Measurements from ENCODE around the gene ATP11A.

Gene ATP11A

GRCh38 chr13:112892426-112893206 lies 202.8 kb downstream of the ATP11A start:
- DNase-seq (ENCODE audit: low read depth in 2 of 2), result no peak

GRCh38 chr13:112893207-112893569 lies 203.3 kb downstream of the ATP11A start:
- DNase-seq (ENCODE audit: low read depth in 2 of 2), result no peak

DNA sequence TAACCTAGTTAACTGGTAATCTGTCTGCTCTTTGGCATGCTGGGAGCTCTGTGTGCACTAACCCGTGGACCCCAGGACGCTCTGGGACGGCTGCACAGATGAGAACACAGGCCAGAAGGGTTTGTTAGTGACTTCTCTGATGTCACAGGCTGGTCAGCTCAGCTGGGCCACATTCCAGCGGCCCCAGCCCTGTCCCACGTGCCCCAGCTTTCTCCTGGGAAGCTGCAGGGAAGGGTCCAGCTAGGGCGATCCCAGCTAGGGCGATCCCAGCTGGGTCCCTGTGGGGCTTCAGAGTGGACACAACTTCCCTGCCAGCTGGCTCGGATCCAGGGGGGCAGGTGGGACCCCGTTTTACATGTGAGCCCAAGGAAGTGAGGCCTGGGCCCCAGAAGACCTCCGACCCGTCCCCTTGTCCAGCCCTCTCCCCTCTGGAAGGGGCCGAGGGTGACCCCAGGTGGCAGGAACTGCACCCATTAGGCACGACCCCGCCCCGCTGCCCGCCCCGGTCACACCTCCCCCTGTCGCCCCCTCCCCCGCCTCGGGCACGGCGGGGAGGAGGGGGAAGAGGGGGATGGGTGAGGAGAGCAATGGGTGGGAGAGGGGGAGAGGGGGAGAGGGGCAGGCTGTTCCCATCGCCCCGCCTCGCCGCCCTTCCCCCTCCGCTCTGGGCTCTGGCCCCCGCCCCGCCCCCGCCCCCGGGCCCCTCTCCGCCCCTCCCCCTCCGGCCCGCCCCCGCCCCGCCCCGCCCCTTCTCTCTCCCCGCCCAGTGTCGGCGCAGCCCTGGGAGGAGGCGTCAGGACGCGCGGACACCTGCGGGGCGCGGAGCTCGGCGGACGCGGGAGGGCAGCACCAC lies 204.0 kb downstream of the ATP11A start:
- no peak for DNase-seq (ENCODE audit: low read depth in 2 of 2)

DNA sequence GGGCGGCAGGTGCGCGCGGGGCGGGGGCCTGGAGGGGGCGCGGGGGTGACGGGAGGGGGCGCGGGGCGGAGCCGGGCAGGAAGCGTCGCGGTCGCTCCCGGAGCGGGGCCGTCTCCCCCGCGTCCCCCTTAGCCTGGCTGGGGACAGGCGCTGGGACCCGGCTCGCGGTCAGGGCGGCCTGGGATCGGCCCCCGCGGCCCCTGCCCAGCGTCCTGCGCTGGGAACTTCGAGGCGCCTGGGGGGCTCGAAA lies 204.5 kb downstream of the ATP11A start:
- DNase-seq (ENCODE audit: low read depth in 2 of 2), result no peak

GRCh38 chr13:112894673-112895481 lies 205.0 kb downstream of the ATP11A start:
- DNase-seq (ENCODE audit: low read depth in 2 of 2), result no peak

GRCh38 chr13:112895521-112896465 lies 206.0 kb downstream of the ATP11A start:
- DNase-seq (ENCODE audit: low read depth in 2 of 2), result no peak

GRCh38 chr13:112896736-112897602 lies 207.1 kb downstream of the ATP11A start:
- no peak for DNase-seq (ENCODE audit: low read depth in 2 of 2)

- no peak for DNase-seq (ENCODE audit: low read depth in 2 of 2)
These were observed 207.7 kb downstream of the ATP11A start for GRCh38 chr13:112897603-112897955.

DNA sequence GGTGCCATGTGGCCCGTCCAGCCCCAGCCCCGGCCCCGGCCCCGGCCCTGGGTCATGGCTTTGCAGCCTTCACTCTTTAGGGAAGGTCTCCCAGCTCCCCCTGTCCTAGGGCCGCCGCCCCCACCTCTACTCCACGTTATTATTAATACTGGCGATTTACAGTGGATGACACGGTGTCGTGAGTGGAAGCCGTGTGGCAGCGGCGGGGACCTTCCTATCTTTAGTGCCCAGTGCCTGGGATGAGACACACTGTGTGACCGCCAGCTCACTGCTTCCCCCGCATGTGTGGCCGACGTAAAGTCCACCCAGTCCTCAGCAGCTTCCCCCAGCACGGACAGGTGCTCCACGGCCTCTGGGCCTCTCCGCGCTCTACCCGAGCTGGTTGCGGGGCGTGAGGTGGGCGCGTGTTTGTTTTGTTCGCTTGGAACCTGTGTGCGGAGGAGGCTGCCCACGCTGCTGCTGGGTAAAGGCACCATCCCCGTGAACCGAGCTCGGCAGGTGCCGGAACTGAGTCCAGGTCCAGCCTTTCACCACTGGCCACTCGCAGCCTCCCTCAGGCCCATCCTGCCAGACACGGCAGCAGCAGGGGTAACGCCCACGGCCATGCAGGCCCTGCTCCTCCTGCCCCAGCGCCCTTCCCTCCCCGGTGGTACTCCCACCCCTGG lies 208.2 kb downstream of the ATP11A start:
- DNase-seq (ENCODE audit: low read depth in 2 of 2), result no peak

DNA sequence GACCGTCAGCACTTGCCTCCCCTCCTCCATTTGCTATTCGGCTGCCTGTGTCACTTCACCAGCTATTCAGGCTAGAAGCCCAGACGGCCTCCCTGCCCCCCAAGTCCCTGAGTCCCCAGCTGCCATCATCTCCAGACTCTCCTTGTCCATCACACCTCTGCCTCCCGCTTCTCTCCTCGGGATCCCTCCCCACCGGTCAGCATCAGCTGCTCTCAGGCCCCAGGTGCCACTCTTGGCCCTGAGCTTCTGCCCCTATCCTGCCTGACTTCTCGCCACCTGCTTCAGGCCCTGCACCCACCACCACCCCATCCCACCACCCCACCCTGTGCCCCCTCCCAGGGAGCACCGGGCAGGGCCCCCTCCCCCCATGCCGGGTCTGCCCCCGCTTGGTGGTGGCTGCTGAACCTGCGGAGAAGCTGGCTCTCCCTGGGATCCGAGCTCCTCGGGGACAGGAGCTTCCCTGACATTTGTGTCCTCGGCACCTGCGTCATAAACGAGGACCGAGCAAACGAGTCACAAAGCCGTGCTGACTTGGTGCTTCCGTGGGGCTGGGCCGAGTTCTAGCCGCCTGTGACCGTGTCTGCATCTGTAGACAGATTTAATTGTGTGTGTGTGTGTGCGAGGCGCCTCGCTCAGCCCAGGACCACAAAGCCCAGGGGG lies 208.9 kb downstream of the ATP11A start:
- no peak for DNase-seq (ENCODE audit: low read depth in 2 of 2)

GRCh38 chr13:112899281-112900225 lies 209.7 kb downstream of the ATP11A start:
- DNase-seq (ENCODE audit: low read depth in 2 of 2), result no peak

DNA sequence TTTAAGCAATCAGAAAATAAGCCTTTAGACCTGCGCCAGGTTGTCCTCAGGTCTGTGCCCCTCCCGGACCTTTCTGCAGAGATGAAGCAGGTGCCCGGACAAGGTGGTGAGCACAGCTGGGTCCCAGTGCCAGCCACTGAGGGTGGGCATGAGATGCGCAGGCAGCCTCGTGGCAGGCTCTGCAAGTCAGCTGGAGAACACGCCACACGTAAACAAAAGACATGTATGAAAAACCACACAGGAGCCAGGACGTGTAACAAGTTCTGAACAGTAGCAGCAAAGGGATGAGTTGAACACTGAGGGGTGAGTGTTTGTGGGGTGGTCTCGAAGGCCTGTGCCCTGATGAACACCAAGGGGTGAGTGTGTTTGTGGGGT lies 210.4 kb downstream of the ATP11A start:
- no peak for DNase-seq (ENCODE audit: low read depth in 2 of 2)

DNA sequence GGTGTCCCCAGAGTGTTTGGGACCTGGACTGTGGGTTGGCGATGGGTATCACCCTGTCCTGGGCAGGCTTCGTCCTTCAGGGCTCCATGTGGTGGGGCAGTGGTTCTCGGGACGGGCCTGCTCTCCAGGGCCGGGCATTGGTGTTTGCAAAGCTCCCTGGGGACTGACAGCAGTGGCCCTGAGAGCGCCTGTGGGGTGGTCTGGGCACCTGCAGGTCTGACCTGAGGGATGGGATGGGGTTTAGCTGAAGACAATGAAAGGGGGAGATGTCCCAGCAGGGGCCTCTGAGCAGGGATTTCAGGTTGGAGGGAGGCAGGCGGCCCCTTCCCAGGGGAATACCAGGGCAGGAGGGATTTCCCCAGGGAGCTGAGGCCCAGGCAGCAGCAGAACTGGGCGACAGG lies 210.9 kb downstream of the ATP11A start:
- DNase-seq (ENCODE audit: low read depth in 2 of 2), result no peak

DNA sequence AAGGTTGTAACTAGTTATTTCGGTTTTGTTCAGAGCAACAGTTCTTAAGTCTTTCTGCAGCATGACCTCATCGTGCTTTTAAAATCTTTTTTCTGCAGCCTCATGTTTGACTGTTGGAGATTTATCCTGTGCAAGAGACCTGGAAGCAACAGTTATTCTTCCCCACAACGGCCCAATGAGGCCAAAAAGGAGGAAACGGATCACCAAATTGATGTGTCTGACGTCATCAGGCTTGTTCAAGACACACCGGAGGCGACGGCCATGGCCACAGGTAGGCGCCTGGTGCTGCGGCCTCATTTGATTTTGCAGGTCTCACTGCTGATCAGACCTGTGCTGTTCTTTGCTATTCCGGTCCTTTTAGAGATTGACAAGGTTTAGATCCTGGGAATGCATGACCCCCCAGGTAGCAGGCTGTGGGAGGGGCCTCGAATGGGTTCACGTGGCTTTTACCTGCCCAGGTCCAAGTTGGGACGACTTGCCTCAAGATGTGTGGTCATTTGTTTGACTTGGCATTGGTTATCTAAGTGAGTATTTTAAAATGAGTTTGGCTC lies 212.3 kb downstream of the ATP11A start:
- DNase-seq (ENCODE audit: low read depth in 2 of 2), result no peak

DNA sequence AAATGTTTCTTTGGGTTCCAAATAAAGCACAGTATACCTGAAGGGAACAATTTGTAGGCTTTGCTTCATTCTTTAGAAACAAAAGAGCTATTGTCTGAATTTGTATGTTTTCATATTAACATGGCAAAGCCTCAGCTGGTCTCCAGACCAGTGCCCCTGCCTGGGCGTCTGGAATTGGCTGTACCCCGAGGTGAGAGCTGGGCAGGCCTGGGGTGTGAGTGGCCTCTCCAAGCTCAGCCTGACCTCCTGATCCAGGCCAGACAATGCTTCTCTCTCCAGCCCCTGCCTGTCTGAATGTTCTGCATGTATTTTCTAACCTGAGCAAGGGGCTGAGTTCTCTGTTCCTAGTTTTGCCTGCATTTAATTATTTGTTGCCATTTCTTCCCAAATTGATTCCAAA lies 212.8 kb downstream of the ATP11A start:
- no peak for DNase-seq (ENCODE audit: low read depth in 2 of 2)

DNA sequence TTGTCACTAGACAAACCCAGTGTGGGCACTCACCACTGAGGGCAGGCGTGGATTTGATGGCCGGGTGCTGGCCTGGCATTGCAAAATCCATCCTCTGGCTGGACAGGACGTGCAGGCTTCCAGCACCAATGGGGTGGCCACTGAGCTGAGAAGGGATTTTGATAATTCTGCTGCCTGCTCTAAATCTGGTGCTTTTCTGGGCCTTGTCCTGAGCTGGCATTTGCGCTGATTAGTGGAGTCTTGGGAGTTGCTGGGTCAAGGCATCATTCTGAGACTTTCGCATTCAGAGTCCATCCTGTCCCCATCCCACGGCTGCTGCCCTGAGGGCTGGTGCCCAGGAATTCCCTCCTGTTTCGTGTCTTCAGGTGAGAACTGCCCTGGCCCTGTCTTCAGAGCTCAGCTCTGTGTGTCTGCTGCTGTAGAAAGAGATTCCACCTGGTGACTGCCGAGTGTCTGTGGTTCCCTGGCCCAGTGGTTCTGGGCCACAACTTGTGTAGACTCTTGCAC lies 213.3 kb downstream of the ATP11A start:
- no peak for DNase-seq (ENCODE audit: low read depth in 2 of 2)

DNA sequence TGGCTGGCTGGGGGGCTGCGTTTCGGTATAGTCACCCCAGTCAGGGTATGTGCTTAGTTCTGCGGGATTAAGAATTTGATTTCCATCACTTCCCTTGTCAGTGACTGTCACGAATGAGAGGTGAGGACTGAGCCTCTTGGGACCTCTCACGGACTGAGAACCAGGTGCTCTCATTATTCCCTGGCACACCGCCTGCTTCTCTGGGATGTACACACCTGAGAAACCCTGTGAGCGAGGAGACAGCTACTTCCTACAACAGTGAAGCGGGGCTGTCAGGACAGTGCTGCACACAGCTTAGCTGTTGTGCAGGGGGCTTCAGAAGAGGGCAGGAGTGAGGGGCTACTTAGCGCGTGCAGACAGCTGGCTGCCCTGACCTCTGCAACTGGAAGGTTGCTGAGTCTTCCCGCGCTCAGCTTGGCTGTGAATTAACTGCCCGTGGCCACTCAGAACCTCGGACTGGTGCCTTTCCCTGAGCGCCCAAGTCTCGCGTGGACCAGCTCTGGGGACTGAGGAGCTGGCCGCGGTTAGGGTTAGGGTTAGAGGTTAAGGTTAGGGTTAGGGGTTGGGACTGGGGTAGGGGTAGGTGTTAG lies 213.9 kb downstream of the ATP11A start:
- DNase-seq (ENCODE audit: low read depth in 2 of 2), result no peak

All from stimulated activated CD4-positive, alpha-beta T cell treated with anti-CD3 and anti-CD28 coated beads, Interleukin-4, amount 100 ng/mL, for 48 hours (primary cell).